AG04449 (cell line): ENCODE measurements around the gene SLC9A9.

Experiments
- CTCF ChIA-PET: fragments of 350-600 bp; formaldehyde crosslinking; extraction: SDS; loops from one replicate; lab custom pipeline; 2021; ENCODE audit warnings: antibody characterized with exemption; lab: Yijun Ruan, JAX
- POLR2A ChIA-PET: fragments of 400-600, 350-600 bp; formaldehyde crosslinking; extraction: SDS; loops from one replicate; lab custom pipeline; 2020; ENCODE audit warnings: antibody characterized with exemption, inconsistent platforms; lab: Yijun Ruan, JAX
- DNase-seq: peaks from one replicate; pipeline ENCODE4 v3.0.0-alpha.2; 2010; ENCODE audit warnings: low read depth, low spot score
- H3K4me3 ChIP-seq: 2 replicates; pipeline ENCODE4 v1.5.1; 2011; ENCODE audit warnings: low read depth, mild to moderate bottlenecking, control low read depth, low read length
- CTCF ChIP-seq: IDR thresholded peaks from one replicate; pipeline ENCODE4 v1.5.1; 2011; ENCODE audit warnings: mild to moderate bottlenecking, moderate library complexity, low read length, control low read depth, inconsistent platforms; ENCODE audit not compliant: insufficient read depth; ENCODE audit errors: missing control alignments

The SLC9A9 gene

GRCh38 chr3:143644370-143645089, 203.7 kb downstream of the SLC9A9 start:
- H3K4me3 ChIP-seq = no peak overlapping the region
- CTCF ChIA-PET = interaction anchor here (0.6 to 6.1 kb wide), 14 partner anchors 13 to 615 kb away, joined by 3 to 37 read pairs (median 4); partner anchors contain the start of gene CHST2
- DNase-seq = peak; percentile 26
- POLR2A ChIA-PET = no interaction called here
- peak; percentile 63 for TF ChIP-seq CTCF

GRCh38 chr3:143643905-143644304, 204.4 kb downstream of the SLC9A9 start:
- CTCF ChIA-PET = interaction anchor here (0.6 to 6.1 kb wide), 11 partner anchors 13 to 604 kb away, joined by 3 to 37 read pairs (median 4); partner anchors contain the start of gene CHST2
- no peak overlapping the region for H3K4me3 ChIP-seq
- DNase-seq = no peak
- POLR2A ChIA-PET = no interaction called here
- no peak for TF ChIP-seq CTCF

- ChIA-PET POLR2A (no interaction called here), CTCF (no interaction called here)
- H3K4me3 ChIP-seq = no peak overlapping the region
- no peak for TF ChIP-seq CTCF
- no peak for DNase-seq
Observed at GRCh38 chr3:143640774-143641173, 207.5 kb downstream of the SLC9A9 start.

- ChIA-PET CTCF (no interaction called here), POLR2A (no interaction called here)
- no peak overlapping the region for H3K4me3 ChIP-seq
- no peak for TF ChIP-seq CTCF
- no peak for DNase-seq
Observed at GRCh38 chr3:143637133-143637532, 211.1 kb downstream of the SLC9A9 start.

- DNase-seq = no peak
- ChIA-PET POLR2A (no interaction called here), CTCF (no interaction called here)
- no peak overlapping the region for H3K4me3 ChIP-seq
- TF ChIP-seq CTCF = no peak
Observed at GRCh38 chr3:143634991-143635390, 213.3 kb downstream of the SLC9A9 start.

- H3K4me3 ChIP-seq = no peak overlapping the region
- POLR2A ChIA-PET = no interaction called here
- DNase-seq = no peak
- TF ChIP-seq CTCF = no peak
- CTCF ChIA-PET = no interaction called here
Observed at GRCh38 chr3:143634427-143634826, 213.8 kb downstream of the SLC9A9 start.
